IMR-90 (cell line): Measurements from ENCODE around the gene DLG5. TPM values are rescaled to one million over a fixed set of nuclear protein-coding genes. Genes with fewer than 3 reads are reported as not detected.

Experiments used
- ATAC-seq: fragments of 200-7000 bp; cut with Tn5 transposase; 2 replicates; pipeline ENCODE4 v1.9.1; 2020; ENCODE audit warnings: low read depth, mild to moderate bottlenecking, moderate library complexity
- BruUV-seq: library from RNA; stranded (reverse); fragments of 400-500 nt; replicated peaks from 2 replicates; lab custom pipeline; 2021; lab: Mats Ljungman, UMichigan
- CTCF ChIA-PET: fragments of 300-600 bp; formaldehyde crosslinking; extraction: SDS; loops from one replicate; lab custom pipeline; 2021; ENCODE audit warnings: antibody characterized with exemption; lab: Yijun Ruan, JAX
- POLR2A ChIA-PET: fragments of 300-600 bp; sonication (Branson Sonifier 250); formaldehyde crosslinking; loops from one replicate; lab custom pipeline; 2022; ENCODE audit warnings: antibody characterized with exemption; ENCODE audit not compliant: unreplicated experiment; lab: Charles Lee
- DNase-seq: peaks from one replicate; pipeline ENCODE4 v3.0.0; 2013
- H2AFZ ChIP-seq: replicated peaks from 2 replicates; pipeline ENCODE3; 2013; ENCODE audit warnings: low read length, mild to moderate bottlenecking; ENCODE audit not compliant: poor library complexity
- H2AK5ac ChIP-seq: 2 replicates; pipeline ENCODE4 v1.6.1; 2013; ENCODE audit warnings: low read depth, low read length, inconsistent platforms
- H2AK9ac ChIP-seq: replicated peaks from 2 replicates; pipeline ENCODE3; 2013; ENCODE audit warnings: mild to moderate bottlenecking, low read depth, low read length, moderate library complexity; ENCODE audit not compliant: poor library complexity
- H2BK120ac ChIP-seq: 2 replicates; pipeline ENCODE4 v1.6.1; 2013; ENCODE audit warnings: low read depth, low read length, inconsistent platforms
- H2BK15ac ChIP-seq: 3 replicates; pipeline ENCODE4 v1.6.1; 2013; ENCODE audit warnings: low read depth, low read length, inconsistent platforms
- H2BK20ac ChIP-seq: 2 replicates; pipeline ENCODE4 v1.6.1; 2013; ENCODE audit warnings: low read depth, mild to moderate bottlenecking, inconsistent platforms, low read length, moderate library complexity
- H2BK5ac ChIP-seq: 2 replicates; pipeline ENCODE4 v1.6.1; 2013; ENCODE audit warnings: mild to moderate bottlenecking, low read depth, low read length, inconsistent platforms; ENCODE audit not compliant: poor library complexity, severe bottlenecking
- H3K14ac ChIP-seq: replicated peaks from 2 replicates; pipeline ENCODE4 v1.6.1; 2013; ENCODE audit warnings: low read depth, low read length, inconsistent platforms
- H3K18ac ChIP-seq: 2 replicates; pipeline ENCODE4 v1.6.1; 2013; ENCODE audit warnings: low read depth, low read length, control low read depth
- H3K23ac ChIP-seq: 2 replicates; pipeline ENCODE4 v1.6.1; 2013; ENCODE audit warnings: low read depth, low read length, inconsistent platforms
- H3K27ac ChIP-seq: 2 replicates; pipeline ENCODE4 v1.5.1; 2013; ENCODE audit warnings: mild to moderate bottlenecking, control low read depth, low read length; ENCODE audit not compliant: insufficient read depth
- H3K27me3 ChIP-seq: 2 replicates; pipeline ENCODE4 v1.6.1; 2013; ENCODE audit warnings: low read length; ENCODE audit not compliant: control insufficient read depth, insufficient read depth
- H3K36me3 ChIP-seq: 2 replicates; pipeline ENCODE4 v1.6.1; 2013; ENCODE audit warnings: low read length, mixed read lengths; ENCODE audit not compliant: control insufficient read depth, insufficient read depth
- H3K4ac ChIP-seq: 2 replicates; pipeline ENCODE4 v1.6.1; 2013; ENCODE audit warnings: low read depth, low read length, inconsistent platforms
- H3K4me1 ChIP-seq: 2 replicates; pipeline ENCODE4 v1.6.1; 2013; ENCODE audit warnings: low read length, mixed read lengths; ENCODE audit not compliant: control insufficient read depth, insufficient read depth
- H3K4me2 ChIP-seq: 2 replicates; pipeline ENCODE4 v1.6.1; 2013; ENCODE audit warnings: low read depth, mild to moderate bottlenecking, control low read depth, low read length, moderate library complexity
- H3K4me3 ChIP-seq: 2 replicates; pipeline ENCODE4 v1.5.1; 2013; ENCODE audit warnings: low read depth, mild to moderate bottlenecking, control low read depth, low read length, moderate library complexity; ENCODE audit not compliant: insufficient read depth
- H3K56ac ChIP-seq: 2 replicates; pipeline ENCODE4 v1.6.1; 2013; ENCODE audit warnings: low read length, inconsistent platforms; ENCODE audit not compliant: insufficient read depth; ENCODE audit errors: extremely low read depth
- H3K79me1 ChIP-seq, 2 experiments: 2 replicates each; pipeline ENCODE4 v1.6.1; 2013; ENCODE audit warnings: low read length in 2 of 2, inconsistent platforms in 1 of 2, low read depth in 1 of 2
- H3K9ac ChIP-seq: 2 replicates; pipeline ENCODE4 v1.6.1; 2013; ENCODE audit warnings: low read depth, low read length, control low read depth
- H3K9me1 ChIP-seq: 2 replicates; pipeline ENCODE4 v1.6.1; 2013; ENCODE audit warnings: low read length, inconsistent platforms; ENCODE audit not compliant: insufficient read depth
- H3K9me3 ChIP-seq: 2 replicates; pipeline ENCODE4 v1.6.1; 2013; ENCODE audit warnings: low read length; ENCODE audit not compliant: control insufficient read depth, insufficient read depth
- H4K20me1 ChIP-seq: 2 replicates; pipeline ENCODE4 v1.6.1; 2013; ENCODE audit warnings: low read length, inconsistent platforms; ENCODE audit not compliant: insufficient read depth
- H4K5ac ChIP-seq: 2 replicates; pipeline ENCODE4 v1.6.1; 2013; ENCODE audit warnings: mild to moderate bottlenecking, low read depth, low read length, control low read depth
- H4K8ac ChIP-seq, 2 experiments: 2 replicates each; pipeline ENCODE4 v1.6.1; 2013; ENCODE audit warnings: low read depth in 2 of 2, low read length in 2 of 2, control low read depth in 1 of 2, inconsistent platforms in 1 of 2
- H4K91ac ChIP-seq: 2 replicates; pipeline ENCODE4 v1.6.1; 2013; ENCODE audit warnings: low read depth, low read length, inconsistent platforms; ENCODE audit not compliant: insufficient read depth
- CEBPB ChIP-seq: IDR thresholded peaks from 2 replicates; pipeline ENCODE4 v1.6.1; 2012; ENCODE audit warnings: low read depth, low read length, improper control_type of control experiment
- CTCF ChIP-seq: conservative IDR thresholded peaks from 2 replicates; pipeline ENCODE4 v1.5.1; 2012; ENCODE audit warnings: mild to moderate bottlenecking, low read depth, low read length, improper control_type of control experiment
- FOS ChIP-seq: fragments of 150-350 bp; IDR thresholded peaks from 2 replicates; pipeline ENCODE4 v1.6.1; 2016; ENCODE audit warnings: low read depth, low read length
- MAZ ChIP-seq: IDR thresholded peaks from 2 replicates; pipeline ENCODE4 v1.6.1; 2012; ENCODE audit warnings: low read depth, mild to moderate bottlenecking, low read length, improper control_type of control experiment, moderate library complexity, borderline replicate concordance
- POLR2A ChIP-seq: IDR thresholded peaks from 2 replicates; pipeline ENCODE4 v1.6.1; 2012; ENCODE audit warnings: mild to moderate bottlenecking, low read depth, low read length
- RAD21 ChIP-seq: IDR thresholded peaks from 2 replicates; pipeline ENCODE4 v1.6.1; 2012; ENCODE audit warnings: low read length, improper control_type of control experiment
- RCOR1 ChIP-seq: IDR thresholded peaks from 2 replicates; pipeline ENCODE4 v1.6.1; 2012; ENCODE audit warnings: mild to moderate bottlenecking, low read length, improper control_type of control experiment; ENCODE audit not compliant: insufficient replicate concordance
- RFX5 ChIP-seq: IDR thresholded peaks from 2 replicates; pipeline ENCODE4 v1.8.0; 2012; ENCODE audit warnings: low read depth, mild to moderate bottlenecking, low read length, moderate library complexity
- USF2 ChIP-seq: fragments of 150-350 bp; IDR thresholded peaks from 2 replicates; pipeline ENCODE4 v1.6.1; 2017; ENCODE audit warnings: mild to moderate bottlenecking, antibody characterized with exemption, low read length, low read depth
- WGBS, 2 experiments: methylation state at CpG; one replicate each; pipeline versions ENCODE4 v1.1.5 to v1.1.7; 2013; ENCODE audit warnings: missing lambda C conversion rate in 2 of 2; ENCODE audit not compliant: insufficient read length in 1 of 2; ENCODE audit errors: extremely low coverage in 2 of 2; 5-methylcytosine and 5-hydroxymethylcytosine counted together
- dilution Hi-C: fragments of 300-500 bp; cut with HindIII; formaldehyde crosslinking; loops from one replicate; pipeline ENCODE4 v1.14.3; 2018; ENCODE audit warnings: low sequenced_read_pairs; ENCODE audit not compliant: unreplicated experiment
- in situ Hi-C: fragments of 300-500 bp; cut with MboI; formaldehyde crosslinking; loops from 3 replicates; pipeline ENCODE4 v1.14.3; 2019; ENCODE audit warnings: low sequenced_read_pairs, inconsistent platforms, mixed read lengths
- intact Hi-C: fragments of 100-400 bp; cut with micrococcal nuclease; formaldehyde crosslinking; loops from 2 replicates; pipeline ENCODE4 v1.10.0; 2022
- polyA plus RNA-seq, 3 experiments: library from polyadenylated mRNA; depleted of rRNA; stranded (reverse); fragments of >200 nt; gene quantifications; 2 replicates each; pipeline ENCODE4 v1.2.3, GENCODE V29; 2012; ENCODE audit warnings: low replicate concordance in 1 of 3
- total RNA-seq: library from RNA; depleted of rRNA; stranded (reverse); fragments of >200 nt; gene quantifications from 2 replicates; pipeline ENCODE4 v1.2.3, GENCODE V29; 2012

DLG5 gene
- total and polyA plus RNA-seq, 2 of the 4 experiments (the other 2 are of a cell fraction), result 12.7 to 28.7 TPM

DNA sequence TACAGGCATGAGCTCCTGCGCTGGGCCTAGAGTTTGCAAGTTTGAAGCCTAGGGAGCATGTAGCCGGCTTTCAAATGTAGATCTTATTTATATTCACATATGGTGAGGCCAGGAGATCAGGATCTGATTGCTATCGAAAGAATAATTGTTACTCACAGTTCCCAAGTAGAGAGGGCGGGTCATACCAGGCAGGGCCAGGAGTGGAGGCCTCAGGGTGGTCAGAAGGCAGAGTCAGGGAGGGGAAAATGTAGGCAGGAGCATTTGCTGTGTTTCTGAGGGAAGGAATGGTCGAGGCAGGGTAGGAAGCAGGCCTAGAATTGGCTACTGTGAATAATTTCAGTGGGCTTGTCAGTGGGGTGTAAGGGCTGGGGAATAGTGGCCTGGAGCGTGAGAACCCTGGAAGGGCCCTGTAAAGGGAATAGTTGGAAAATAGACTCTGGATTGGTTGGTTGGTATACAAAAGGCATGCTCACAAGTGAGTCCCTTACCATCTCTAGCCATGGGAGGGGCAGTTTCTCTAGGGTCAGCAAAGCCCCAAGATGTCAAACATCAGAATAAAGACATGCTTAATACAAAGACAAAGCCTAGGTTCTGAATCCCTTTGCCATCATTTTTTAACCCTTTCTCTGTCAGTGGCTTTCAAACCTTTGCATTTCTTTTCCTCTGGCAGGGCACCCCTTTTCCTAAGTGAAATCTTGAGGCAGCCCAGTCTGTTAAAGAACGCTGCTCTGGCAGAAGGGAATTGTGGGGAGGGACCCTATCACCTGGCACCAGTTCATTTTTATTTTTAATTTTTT is 36.0 kb upstream of the DLG5 start (continued):
- TF ChIP-seq USF2, result no peak

DNA sequence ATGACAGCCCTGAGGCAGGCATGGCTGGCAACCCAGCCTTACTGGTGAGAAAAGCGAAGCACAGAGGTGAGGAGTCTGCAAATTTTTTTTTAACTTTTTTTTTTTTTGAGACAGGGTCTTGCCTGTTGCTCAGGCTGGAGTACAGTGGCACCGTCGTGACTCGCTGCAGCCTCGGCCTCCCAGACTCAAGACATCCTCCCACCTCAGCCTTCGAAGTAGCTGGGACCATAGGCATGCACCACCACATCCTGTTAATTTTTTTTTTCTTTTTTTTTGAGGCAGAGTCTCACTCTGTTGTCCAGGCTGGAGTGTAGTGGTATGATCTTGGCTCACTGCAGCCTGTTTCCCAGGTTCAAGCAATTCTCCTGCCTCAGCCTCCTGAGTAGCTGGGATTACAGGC is 35.1 kb upstream of the DLG5 start:
- ChIA-PET POLR2A (no interaction called here), CTCF (no interaction called here)
- Histone ChIP-seq H2AFZ (no peak overlapping the region), H3K79me1 (no peaks in the 10 kb centered on the region), H4K91ac (no peak overlapping the region), H2BK5ac (no peak overlapping the region), H3K56ac (no peak overlapping the region), H2BK20ac (no peak overlapping the region), H3K4ac (no peak overlapping the region), H3K4me3 (no peak overlapping the region), H3K18ac (no peak overlapping the region), H3K4me2 (no peak overlapping the region), H4K5ac (no peak overlapping the region), H3K9me3 (peaks cover 3% of the 10 kb centered on the region), H3K14ac (no peak overlapping the region), H3K23ac (no peak overlapping the region), H4K20me1 (no peaks in the 10 kb centered on the region), H2AK9ac (no peak overlapping the region), H3K4me1 (peaks cover 1% of the 10 kb centered on the region; the same call in 1 of the 2 replicates), H3K9ac (no peak overlapping the region), H3K36me3 (no peaks in the 10 kb centered on the region), H3K27ac (no peak overlapping the region), H2BK15ac (no peak overlapping the region), H3K9me1 (no peaks in the 10 kb centered on the region), H3K27me3 (no peaks in the 10 kb centered on the region), H2AK5ac (no peak overlapping the region), H2BK120ac (no peak overlapping the region), H4K8ac (no peak overlapping the region)
- in situ Hi-C loops, result no loop called here
- DNase-seq (no peak), ATAC-seq (no peak)
- dilution Hi-C loops, result no loop called here
- no TSS peak for BruUV-seq
- WGBS, 2 experiments, result no CpG with 5 or more reads among the region's 6 CpGs
- TF ChIP-seq MAZ (no peak), RFX5 (no peak), CTCF (no peak), FOS (no peak), RAD21 (no peak), RCOR1 (no peak), POLR2A (no peak), USF2 (no peak), CEBPB (no peak)
- intact Hi-C loops, result no loop called here
